Spinal cord (tissue), 10 donors: ENCODE data around the gene EYA2. TPM values are rescaled to one million over a fixed set of nuclear protein-coding genes. Genes with fewer than 3 reads are reported as not detected.

Experiments used
- DNase-seq, 6 donors: peaks; one replicate each; pipeline versions ENCODE4 v3.0.0 to v3.0.0-alpha.2; 2013 to 2015; ENCODE audit warnings: low spot score in 6 of 6, low read depth in 4 of 6
- H3K27ac ChIP-seq: one replicate; pipeline ENCODE4 v1.5.1; 2013; ENCODE audit warnings: low read depth, low read length, control low read depth
- H3K27me3 ChIP-seq: one replicate; pipeline ENCODE4 v1.6.1; 2013; ENCODE audit warnings: low read length; ENCODE audit not compliant: control insufficient read depth, insufficient read depth
- H3K36me3 ChIP-seq: one replicate; pipeline ENCODE4 v1.6.1; 2013; ENCODE audit warnings: low read length; ENCODE audit not compliant: control insufficient read depth, insufficient read depth
- H3K4me1 ChIP-seq: one replicate; pipeline ENCODE4 v1.6.1; 2013; ENCODE audit warnings: low read length; ENCODE audit not compliant: control insufficient read depth, insufficient read depth
- H3K4me3 ChIP-seq: one replicate; pipeline ENCODE4 v1.5.1; 2013; ENCODE audit warnings: low read depth, low read length, control low read depth
- H3K9me3 ChIP-seq: one replicate; pipeline ENCODE4 v1.6.1; 2013; ENCODE audit warnings: low read length; ENCODE audit not compliant: control insufficient read depth, insufficient read depth
- WGBS: methylation state at CpG from one replicate; pipeline ENCODE4 v1.1.5; 2013; ENCODE audit warnings: missing lambda C conversion rate; ENCODE audit not compliant: insufficient coverage; 5-methylcytosine and 5-hydroxymethylcytosine counted together
- polyA plus RNA-seq, 2 donors: library from polyadenylated mRNA; unstranded; fragments of 120-200 nt; gene quantifications; one replicate each; pipeline ENCODE4 v1.2.1, GENCODE V29; 2013; ENCODE audit not compliant: insufficient read length in 2 of 2
- total RNA-seq, 2 donors: library from RNA; depleted of rRNA in 1 of 2; stranded (reverse); fragments of 120-200 nt in 1 of 2; fragments of >200 nt in 1 of 2; gene quantifications; one replicate each; pipeline versions ENCODE4 v1.2.3 to v1.2.4, GENCODE V29; 2013 to 2014
- donor health status: healthy.

EYA2 gene
- total and polyA plus RNA-seq, 4 donors: 10.7 to 32.7 (median 25.0) TPM

- WGBS: 82% methylated on average over 6 of the region's 9 CpGs
- Histone ChIP-seq H3K27ac (peak overlapping the region; percentile 73), H3K27me3 (no peaks in the 10 kb centered on the region), H3K4me3 (no peak overlapping the region), H3K9me3 (no peaks in the 10 kb centered on the region), H3K36me3 (no peaks in the 10 kb centered on the region), H3K4me1 (peaks cover 12% of the 10 kb centered on the region)
- peak in 1 of 6 donors; percentile 53 for DNase-seq
Observed at GRCh38 chr20:46945465-46945864, 50.8 kb downstream of the EYA2 start.

GRCh38 chr20:46946181-46946624 lies 51.6 kb downstream of the EYA2 start:
- Histone ChIP-seq H3K9me3 (no peaks in the 10 kb centered on the region), H3K4me1 (peaks cover 12% of the 10 kb centered on the region), H3K27me3 (no peaks in the 10 kb centered on the region), H3K36me3 (no peaks in the 10 kb centered on the region), H3K27ac (peak overlapping the region; percentile 73), H3K4me3 (no peak overlapping the region)
- peak in 1 of 6 donors; percentile 68 for DNase-seq
- WGBS: 90% methylated on average over 2 of the region's 7 CpGs

- Histone ChIP-seq H3K27me3 (no peaks in the 10 kb centered on the region), H3K4me3 (no peak overlapping the region), H3K36me3 (no peaks in the 10 kb centered on the region), H3K9me3 (no peaks in the 10 kb centered on the region), H3K27ac (peak overlapping the region; percentile 79), H3K4me1 (peaks cover 12% of the 10 kb centered on the region)
- no CpG with 5 or more reads among the region's 3 CpGs for WGBS
- peak in 1 of 6 donors; percentile 74 for DNase-seq
Observed at GRCh38 chr20:46946796-46947195, 52.2 kb downstream of the EYA2 start.

- H3K36me3 ChIP-seq: no peaks in the 10 kb centered on the region
- H3K27me3 ChIP-seq: no peaks in the 10 kb centered on the region
- no peaks in the 10 kb centered on the region for H3K9me3 ChIP-seq
- H3K4me1 ChIP-seq: peaks cover 11% of the 10 kb centered on the region
- H3K4me3 ChIP-seq: no peak overlapping the region
- no CpG with 5 or more reads among the region's 3 CpGs for WGBS
- no peak for DNase-seq
- H3K27ac ChIP-seq: peak overlapping the region; percentile 79
Observed at GRCh38 chr20:46948081-46948480, 53.4 kb downstream of the EYA2 start.

GRCh38 chr20:46951405-46951804 lies 56.8 kb downstream of the EYA2 start:
- no peak overlapping the region for H3K4me3 ChIP-seq
- no peaks in the 10 kb centered on the region for H3K27me3 ChIP-seq
- no peak overlapping the region for H3K27ac ChIP-seq
- WGBS: 66% methylated on average over 4 of the region's 4 CpGs
- no peak for DNase-seq
- H3K4me1 ChIP-seq: peaks cover 3% of the 10 kb centered on the region
- H3K36me3 ChIP-seq: no peaks in the 10 kb centered on the region
- no peaks in the 10 kb centered on the region for H3K9me3 ChIP-seq

GRCh38 chr20:46951840-46952497 lies 57.3 kb downstream of the EYA2 start:
- H3K9me3 ChIP-seq: no peaks in the 10 kb centered on the region
- H3K4me3 ChIP-seq: no peak overlapping the region
- DNase-seq: no peak
- 53% methylated on average over 7 of the region's 10 CpGs for WGBS
- no peaks in the 10 kb centered on the region for H3K36me3 ChIP-seq
- H3K4me1 ChIP-seq: peaks cover 3% of the 10 kb centered on the region
- H3K27ac ChIP-seq: no peak overlapping the region
- H3K27me3 ChIP-seq: no peaks in the 10 kb centered on the region

GRCh38 chr20:46953596-46953995 lies 59.0 kb downstream of the EYA2 start:
- H3K4me3 ChIP-seq: no peak overlapping the region
- DNase-seq: no peak
- H3K36me3 ChIP-seq: no peaks in the 10 kb centered on the region
- H3K27ac ChIP-seq: peak overlapping the region; percentile 71
- WGBS: 93% methylated on average over 3 of the region's 4 CpGs
- no peaks in the 10 kb centered on the region for H3K9me3 ChIP-seq
- H3K4me1 ChIP-seq: peaks cover 3% of the 10 kb centered on the region
- H3K27me3 ChIP-seq: no peaks in the 10 kb centered on the region

GRCh38 chr20:46954490-46955038 lies 59.9 kb downstream of the EYA2 start:
- Histone ChIP-seq H3K9me3 (no peaks in the 10 kb centered on the region), H3K4me3 (no peak overlapping the region), H3K4me1 (peaks cover 5% of the 10 kb centered on the region), H3K36me3 (no peaks in the 10 kb centered on the region), H3K27me3 (no peaks in the 10 kb centered on the region), H3K27ac (peak overlapping the region; percentile 71)
- 67% methylated on average over 10 of the region's 15 CpGs for WGBS
- DNase-seq: peak in 1 of 6 donors; percentile 55

- WGBS: no CpG with 5 or more reads among the region's 2 CpGs
- DNase-seq: no peak
- H3K9me3 ChIP-seq: no peaks in the 10 kb centered on the region
- H3K27ac ChIP-seq: no peak overlapping the region
- no peaks in the 10 kb centered on the region for H3K27me3 ChIP-seq
- no peaks in the 10 kb centered on the region for H3K36me3 ChIP-seq
- H3K4me1 ChIP-seq: peaks cover 13% of the 10 kb centered on the region
- no peak overlapping the region for H3K4me3 ChIP-seq
Observed at GRCh38 chr20:46955601-46956556, 61.2 kb downstream of the EYA2 start.
